ENCODE data around the gene TEKT2.

GRCh38 chr1:36137226-36137625 lies 53.3 kb downstream of the TEKT2 start:
- TF ChIP-seq CTCF (IDR thresholded peaks at IDR 0.05) (no peak), POLR2A (IDR thresholded peaks at IDR 0.05) (no peak)
